ENCODE data around the gene PPIL6. TPM values are rescaled to one million over a fixed set of nuclear protein-coding genes. Genes with fewer than 3 reads are reported as not detected.

Gene PPIL6
- total RNA-seq, 4 donors from 2014 or later, result 0.59 to 18.0 (median 4.6) TPM

GRCh38 chr6:109447878-109448555 is 7.6 kb upstream of the PPIL6 start:
- intact Hi-C loops (cut with DNase I; ENCODE audit: low total_unique reads), result no loop called here
- DNase-seq, result no peak
- no peak for TF ChIP-seq POLR2A (IDR thresholded peaks at IDR 0.05)
- no peak for TF ChIP-seq CTCF (IDR thresholded peaks at IDR 0.05)

GRCh38 chr6:109447087-109447486 is 6.7 kb upstream of the PPIL6 start:
- TF ChIP-seq CTCF (IDR thresholded peaks at IDR 0.05), result no peak
- no peak for TF ChIP-seq POLR2A (IDR thresholded peaks at IDR 0.05)
- no peaks in the 10 kb centered on the region for H3K36me3 ChIP-seq
- H3K27ac ChIP-seq, result no peak overlapping the region
- no peaks in the 10 kb centered on the region for H3K9me3 ChIP-seq
- H3K27me3 ChIP-seq, result no peaks in the 10 kb centered on the region
- no peaks in the 10 kb centered on the region for H3K4me1 ChIP-seq
- H3K4me3 ChIP-seq, result no peak overlapping the region
- intact Hi-C loops (cut with DNase I; ENCODE audit: low total_unique reads), result no loop called here
- no peak for DNase-seq

More at GRCh38 chr6:109447878-109448555, 7.6 kb upstream of the PPIL6 start:
- H3K27ac ChIP-seq, result no peak overlapping the region
- no peaks in the 10 kb centered on the region for H3K36me3 ChIP-seq
- no peaks in the 10 kb centered on the region for H3K9me3 ChIP-seq
- H3K4me3 ChIP-seq, result no peak overlapping the region
- no peaks in the 10 kb centered on the region for H3K27me3 ChIP-seq
- no peaks in the 10 kb centered on the region for H3K4me1 ChIP-seq

- H3K36me3 ChIP-seq, result no peaks in the 10 kb centered on the region
- H3K27me3 ChIP-seq, result no peaks in the 10 kb centered on the region
- no peak for DNase-seq
- no peak overlapping the region for H3K27ac ChIP-seq
- H3K9me3 ChIP-seq, result no peaks in the 10 kb centered on the region
- TF ChIP-seq CTCF (IDR thresholded peaks at IDR 0.05) (no peak), POLR2A (IDR thresholded peaks at IDR 0.05) (no peak)
- intact Hi-C loops (cut with DNase I; ENCODE audit: low total_unique reads), result no loop called here
- H3K4me3 ChIP-seq, result no peak overlapping the region
- no peaks in the 10 kb centered on the region for H3K4me1 ChIP-seq
These were observed 6.1 kb upstream of the PPIL6 start for GRCh38 chr6:109446541-109446940.

GRCh38 chr6:109446072-109446471 is 5.6 kb upstream of the PPIL6 start:
- no peaks in the 10 kb centered on the region for H3K27me3 ChIP-seq
- TF ChIP-seq POLR2A (IDR thresholded peaks at IDR 0.05), result no peak
- no peak overlapping the region for H3K4me3 ChIP-seq
- H3K9me3 ChIP-seq, result no peaks in the 10 kb centered on the region
- no peak overlapping the region for H3K27ac ChIP-seq
- no peaks in the 10 kb centered on the region for H3K4me1 ChIP-seq
- no peaks in the 10 kb centered on the region for H3K36me3 ChIP-seq
- intact Hi-C loops (cut with DNase I; ENCODE audit: low total_unique reads), result no loop called here
- DNase-seq, result no peak

- no peaks in the 10 kb centered on the region for H3K36me3 ChIP-seq
- no peaks in the 10 kb centered on the region for H3K4me1 ChIP-seq
- no peak overlapping the region for H3K27ac ChIP-seq
- DNase-seq, result no peak
- H3K4me3 ChIP-seq, result no peak overlapping the region
- TF ChIP-seq CTCF (IDR thresholded peaks at IDR 0.05) (no peak), POLR2A (IDR thresholded peaks at IDR 0.05) (no peak)
- H3K9me3 ChIP-seq, result no peaks in the 10 kb centered on the region
- intact Hi-C loops (cut with DNase I; ENCODE audit: low total_unique reads), result no loop called here
- no peaks in the 10 kb centered on the region for H3K27me3 ChIP-seq
These were observed 5.0 kb upstream of the PPIL6 start for GRCh38 chr6:109445382-109445781.
